HepG2 (cell line): ENCODE results near the gene METTL15. TPM values are rescaled to one million over a fixed set of nuclear protein-coding genes. Genes with fewer than 3 reads are reported as not detected.

Experiments
- BHLHE40 ChIP-seq: IDR thresholded peaks from 2 replicates; pipeline ENCODE4 v1.6.1; 2011; ENCODE audit warnings: low read length, improper control_type of control experiment
- ELF3 ChIP-seq: IDR thresholded peaks from 2 replicates; pipeline ENCODE4 v1.6.1; 2016; ENCODE audit warnings: missing genetic modification reagents, missing compliant biosample characterization
- ETV6 ChIP-seq: sonication (generic); formaldehyde crosslinking; conservative IDR thresholded peaks from 2 replicates; pipeline ENCODE4 v1.4.0; 2020; ENCODE audit warnings: missing genetic modification reagents
- FOXA3 ChIP-seq: IDR thresholded peaks from 2 replicates; pipeline ENCODE4 v1.6.1; 2016; ENCODE audit warnings: missing genetic modification reagents, missing compliant biosample characterization
- HNRNPLL ChIP-seq: fragments of 200-400 bp; formaldehyde crosslinking; IDR thresholded peaks from 2 replicates; pipeline ENCODE4 v1.6.1; 2017; ENCODE audit warnings: mild to moderate bottlenecking, low read depth, low read length; ENCODE audit not compliant: poor library complexity, severe bottlenecking
- MBD4 ChIP-seq: IDR thresholded peaks from 2 replicates; pipeline ENCODE4 v1.6.1; 2012; ENCODE audit warnings: low read length, inconsistent platforms, borderline replicate concordance
- RXRB ChIP-seq: IDR thresholded peaks from 2 replicates; pipeline ENCODE4 v1.6.1; 2016; ENCODE audit warnings: borderline replicate concordance, missing genetic modification reagents, missing compliant biosample characterization
- SETDB1 ChIP-seq: sonication (generic); formaldehyde crosslinking; IDR thresholded peaks from 2 replicates; pipeline ENCODE4 v1.5.1; 2020; ENCODE audit warnings: missing genetic modification reagents, mild to moderate bottlenecking, borderline replicate concordance
- SIN3A ChIP-seq: IDR thresholded peaks from 2 replicates; pipeline ENCODE4 v1.6.1; 2011; ENCODE audit warnings: low read depth, mild to moderate bottlenecking, control low read depth, low read length, borderline replicate concordance
- SRF ChIP-seq: IDR thresholded peaks from 2 replicates; pipeline ENCODE4 v1.6.1; 2011; ENCODE audit warnings: mild to moderate bottlenecking, low read depth, low read length, moderate library complexity
- TSC22D2 ChIP-seq: sonication (generic); formaldehyde crosslinking; IDR thresholded peaks from 2 replicates; pipeline ENCODE4 v1.5.1; 2020; ENCODE audit warnings: missing genetic modification reagents, mild to moderate bottlenecking, borderline replicate concordance
- ZKSCAN5 ChIP-seq: sonication (generic); formaldehyde crosslinking; IDR thresholded peaks from 2 replicates; pipeline ENCODE4 v1.5.1; 2020; ENCODE audit warnings: mild to moderate bottlenecking, missing genetic modification reagents
- ZNF230 ChIP-seq: sonication (generic); formaldehyde crosslinking; IDR thresholded peaks from 2 replicates; pipeline ENCODE4 v1.4.0; 2020; ENCODE audit warnings: mild to moderate bottlenecking, missing genetic modification reagents
- ZNF335 ChIP-seq: sonication (generic); formaldehyde crosslinking; IDR thresholded peaks from 2 replicates; pipeline ENCODE4 v1.4.0; 2020; ENCODE audit warnings: missing genetic modification reagents
- ZNF790 ChIP-seq: sonication (generic); formaldehyde crosslinking; IDR thresholded peaks from 2 replicates; pipeline ENCODE4 v1.8.0; 2022; ENCODE audit warnings: missing genetic modification reagents, mild to moderate bottlenecking, borderline replicate concordance
- polyA plus RNA-seq, 8 experiments: library from polyadenylated mRNA; depleted of rRNA in 3 of 8; stranded (reverse) in 7 of 8; unstranded in 1 of 8; fragments of >200 nt; fragmentation: Illumina TruSeq in 4 of 8; extraction: Trizol in 4 of 8; gene quantifications; 2 replicates each; pipeline versions ENCODE4 v1.2.1 to v1.2.3, GENCODE V29; 2011 to 2016; ENCODE audit warnings: low read depth in 4 of 8, missing spikeins in 1 of 8, mixed read lengths in 1 of 8; ENCODE audit not compliant: insufficient read depth in 1 of 8
- total RNA-seq, 5 experiments: library from RNA; depleted of rRNA; stranded (reverse); fragments of >200 nt; fragmentation: Illumina TruSeq; extraction: Trizol; gene quantifications; 2 replicates each; pipeline ENCODE4 v1.2.3, GENCODE V29; 2016; ENCODE audit warnings: low read depth in 1 of 5
- TF ChIP-seq, protein P1 (sequence below): IDR thresholded peaks from 2 replicates; pipeline ENCODE4 v1.4.0; 2020; ENCODE audit warnings: mild to moderate bottlenecking, missing genetic modification reagents
- TF ChIP-seq, protein P2 (sequence below): conservative IDR thresholded peaks from 2 replicates; pipeline ENCODE4 v1.6.1; 2018; ENCODE audit warnings: missing genetic modification reagents
- TF ChIP-seq, protein P3 (sequence below): sonication (generic); formaldehyde crosslinking; IDR thresholded peaks from 2 replicates; pipeline ENCODE4 v1.4.0; 2020; ENCODE audit warnings: low read depth, missing genetic modification reagents
- TF ChIP-seq, protein P4 (sequence below): sonication (generic); formaldehyde crosslinking; IDR thresholded peaks from 2 replicates; pipeline ENCODE4 v1.8.1; 2023; ENCODE audit warnings: missing genetic modification reagents, mild to moderate bottlenecking, borderline replicate concordance
- TF ChIP-seq, protein P5 (sequence below): IDR thresholded peaks from 2 replicates; pipeline ENCODE4 v1.6.1; 2016; ENCODE audit warnings: mild to moderate bottlenecking, missing biosample characterization, missing genetic modification reagents

Gene METTL15
- total and polyA plus RNA-seq, 2 of the 13 experiments (the other 11 are each of a cell fraction or from before 2014, with no cell fraction given) = 6.5 to 14.0 TPM

DNA sequence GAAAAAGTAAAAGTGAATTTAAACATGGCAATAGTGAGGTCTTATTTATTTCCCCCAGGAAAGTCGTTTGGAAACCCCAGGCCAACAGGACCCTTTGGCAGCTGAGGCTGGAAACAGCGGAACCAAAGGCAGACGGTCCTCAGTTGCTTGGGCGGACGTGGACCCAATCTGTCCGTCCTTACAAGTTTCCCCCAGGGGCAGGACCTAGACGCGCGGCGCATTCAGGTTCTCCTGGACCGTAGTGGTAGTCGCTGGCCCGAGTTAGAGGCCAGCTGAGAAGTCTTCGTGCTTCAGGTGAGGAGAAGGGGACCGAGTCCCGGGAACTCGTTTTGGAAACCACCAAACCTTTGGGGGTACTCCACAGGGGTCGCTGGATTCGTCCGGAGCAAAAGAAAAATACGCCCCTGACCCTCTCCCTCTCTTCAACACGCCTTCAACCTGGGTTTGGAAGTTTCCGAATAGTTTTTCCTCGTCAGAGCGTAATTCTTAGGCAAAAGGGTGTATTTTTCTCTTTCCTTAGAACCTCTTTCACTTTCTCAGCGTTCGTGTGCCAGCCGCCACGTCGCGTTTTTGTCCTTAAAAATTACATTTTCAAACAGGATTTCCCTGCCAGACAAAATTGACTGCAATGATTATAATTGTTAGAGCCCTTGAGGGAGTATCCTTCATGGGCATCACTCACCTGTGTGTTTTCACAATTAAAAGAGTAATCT, 2.1 kb downstream of the METTL15 start (continued):
- TF ChIP-seq, protein P1, sequence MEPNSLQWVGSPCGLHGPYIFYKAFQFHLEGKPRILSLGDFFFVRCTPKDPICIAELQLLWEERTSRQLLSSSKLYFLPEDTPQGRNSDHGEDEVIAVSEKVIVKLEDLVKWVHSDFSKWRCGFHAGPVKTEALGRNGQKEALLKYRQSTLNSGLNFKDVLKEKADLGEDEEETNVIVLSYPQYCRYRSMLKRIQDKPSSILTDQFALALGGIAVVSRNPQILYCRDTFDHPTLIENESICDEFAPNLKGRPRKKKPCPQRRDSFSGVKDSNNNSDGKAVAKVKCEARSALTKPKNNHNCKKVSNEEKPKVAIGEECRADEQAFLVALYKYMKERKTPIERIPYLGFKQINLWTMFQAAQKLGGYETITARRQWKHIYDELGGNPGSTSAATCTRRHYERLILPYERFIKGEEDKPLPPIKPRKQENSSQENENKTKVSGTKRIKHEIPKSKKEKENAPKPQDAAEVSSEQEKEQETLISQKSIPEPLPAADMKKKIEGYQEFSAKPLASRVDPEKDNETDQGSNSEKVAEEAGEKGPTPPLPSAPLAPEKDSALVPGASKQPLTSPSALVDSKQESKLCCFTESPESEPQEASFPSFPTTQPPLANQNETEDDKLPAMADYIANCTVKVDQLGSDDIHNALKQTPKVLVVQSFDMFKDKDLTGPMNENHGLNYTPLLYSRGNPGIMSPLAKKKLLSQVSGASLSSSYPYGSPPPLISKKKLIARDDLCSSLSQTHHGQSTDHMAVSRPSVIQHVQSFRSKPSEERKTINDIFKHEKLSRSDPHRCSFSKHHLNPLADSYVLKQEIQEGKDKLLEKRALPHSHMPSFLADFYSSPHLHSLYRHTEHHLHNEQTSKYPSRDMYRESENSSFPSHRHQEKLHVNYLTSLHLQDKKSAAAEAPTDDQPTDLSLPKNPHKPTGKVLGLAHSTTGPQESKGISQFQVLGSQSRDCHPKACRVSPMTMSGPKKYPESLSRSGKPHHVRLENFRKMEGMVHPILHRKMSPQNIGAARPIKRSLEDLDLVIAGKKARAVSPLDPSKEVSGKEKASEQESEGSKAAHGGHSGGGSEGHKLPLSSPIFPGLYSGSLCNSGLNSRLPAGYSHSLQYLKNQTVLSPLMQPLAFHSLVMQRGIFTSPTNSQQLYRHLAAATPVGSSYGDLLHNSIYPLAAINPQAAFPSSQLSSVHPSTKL (CRISPR knock-in tag) = peak; percentile 90
- TF ChIP-seq MBD4 (no peak), ZNF230 (CRISPR knock-in tag) (no peak; the same call in 1 of the 2 replicates), ZKSCAN5 (no peak), HNRNPLL (peak; percentile 47), TSC22D2 (peak; percentile 84; the same call in 1 of the 2 replicates), ZNF790 (no peak), BHLHE40 (no peak), ZNF335 (peak; percentile 76; the same call in 1 of the 2 replicates), SETDB1 (CRISPR knock-in tag) (no peak), ELF3 (CRISPR knock-in tag) (peak; percentile 63; the same call in 1 of the 2 replicates), SRF (peak; percentile 72; the same call in 1 of the 2 replicates), SIN3A (peak; percentile 98), FOXA3 (peak; percentile 77), RXRB (CRISPR knock-in tag) (peak; percentile 83), ETV6 (CRISPR knock-in tag) (peak; percentile 85; the same call in 1 of the 2 replicates)
- TF ChIP-seq, protein P2, sequence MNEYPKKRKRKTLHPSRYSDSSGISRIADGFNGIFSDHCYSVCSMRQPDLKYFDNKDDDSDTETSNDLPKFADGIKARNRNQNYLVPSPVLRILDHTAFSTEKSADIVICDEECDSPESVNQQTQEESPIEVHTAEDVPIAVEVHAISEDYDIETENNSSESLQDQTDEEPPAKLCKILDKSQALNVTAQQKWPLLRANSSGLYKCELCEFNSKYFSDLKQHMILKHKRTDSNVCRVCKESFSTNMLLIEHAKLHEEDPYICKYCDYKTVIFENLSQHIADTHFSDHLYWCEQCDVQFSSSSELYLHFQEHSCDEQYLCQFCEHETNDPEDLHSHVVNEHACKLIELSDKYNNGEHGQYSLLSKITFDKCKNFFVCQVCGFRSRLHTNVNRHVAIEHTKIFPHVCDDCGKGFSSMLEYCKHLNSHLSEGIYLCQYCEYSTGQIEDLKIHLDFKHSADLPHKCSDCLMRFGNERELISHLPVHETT (CRISPR knock-in tag) = peak; percentile 91
- TF ChIP-seq, protein P3, sequence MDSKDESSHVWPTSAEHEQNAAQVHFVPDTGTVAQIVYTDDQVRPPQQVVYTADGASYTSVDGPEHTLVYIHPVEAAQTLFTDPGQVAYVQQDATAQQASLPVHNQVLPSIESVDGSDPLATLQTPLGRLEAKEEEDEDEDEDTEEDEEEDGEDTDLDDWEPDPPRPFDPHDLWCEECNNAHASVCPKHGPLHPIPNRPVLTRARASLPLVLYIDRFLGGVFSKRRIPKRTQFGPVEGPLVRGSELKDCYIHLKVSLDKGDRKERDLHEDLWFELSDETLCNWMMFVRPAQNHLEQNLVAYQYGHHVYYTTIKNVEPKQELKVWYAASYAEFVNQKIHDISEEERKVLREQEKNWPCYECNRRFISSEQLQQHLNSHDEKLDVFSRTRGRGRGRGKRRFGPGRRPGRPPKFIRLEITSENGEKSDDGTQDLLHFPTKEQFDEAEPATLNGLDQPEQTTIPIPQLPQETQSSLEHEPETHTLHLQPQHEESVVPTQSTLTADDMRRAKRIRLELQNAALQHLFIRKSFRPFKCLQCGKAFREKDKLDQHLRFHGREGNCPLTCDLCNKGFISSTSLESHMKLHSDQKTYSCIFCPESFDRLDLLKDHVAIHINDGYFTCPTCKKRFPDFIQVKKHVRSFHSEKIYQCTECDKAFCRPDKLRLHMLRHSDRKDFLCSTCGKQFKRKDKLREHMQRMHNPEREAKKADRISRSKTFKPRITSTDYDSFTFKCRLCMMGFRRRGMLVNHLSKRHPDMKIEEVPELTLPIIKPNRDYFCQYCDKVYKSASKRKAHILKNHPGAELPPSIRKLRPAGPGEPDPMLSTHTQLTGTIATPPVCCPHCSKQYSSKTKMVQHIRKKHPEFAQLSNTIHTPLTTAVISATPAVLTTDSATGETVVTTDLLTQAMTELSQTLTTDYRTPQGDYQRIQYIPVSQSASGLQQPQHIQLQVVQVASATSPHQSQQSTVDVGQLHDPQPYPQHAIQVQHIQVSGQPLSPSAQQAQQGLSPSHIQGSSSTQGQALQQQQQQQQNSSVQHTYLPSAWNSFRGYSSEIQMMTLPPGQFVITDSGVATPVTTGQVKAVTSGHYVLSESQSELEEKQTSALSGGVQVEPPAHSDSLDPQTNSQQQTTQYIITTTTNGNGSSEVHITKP (CRISPR knock-in tag) = peak; percentile 63; the same call in 1 of the 2 replicates
- TF ChIP-seq, protein P4, sequence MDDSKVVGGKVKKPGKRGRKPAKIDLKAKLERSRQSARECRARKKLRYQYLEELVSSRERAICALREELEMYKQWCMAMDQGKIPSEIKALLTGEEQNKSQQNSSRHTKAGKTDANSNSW (CRISPR knock-in tag) = no peak
- TF ChIP-seq, protein P5, sequence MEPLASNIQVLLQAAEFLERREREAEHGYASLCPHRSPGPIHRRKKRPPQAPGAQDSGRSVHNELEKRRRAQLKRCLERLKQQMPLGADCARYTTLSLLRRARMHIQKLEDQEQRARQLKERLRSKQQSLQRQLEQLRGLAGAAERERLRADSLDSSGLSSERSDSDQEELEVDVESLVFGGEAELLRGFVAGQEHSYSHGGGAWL (CRISPR knock-in tag) = peak; percentile 76; the same call in 1 of the 2 replicates
